HepG2 (cell line): Measurements from ENCODE around the gene DSCAML1.

ENCODE experiments used
- MYC ChIP-seq: sonication (generic); formaldehyde crosslinking; IDR thresholded peaks from 2 replicates; pipeline ENCODE4 v1.9.0; 2021; ENCODE audit warnings: missing genetic modification reagents, borderline replicate concordance
- ZFP82 ChIP-seq: sonication (generic); formaldehyde crosslinking; IDR thresholded peaks from 2 replicates; pipeline ENCODE4 v1.5.1; 2020; ENCODE audit warnings: mild to moderate bottlenecking, missing genetic modification reagents, borderline replicate concordance
- ZNF124 ChIP-seq: sonication (generic); formaldehyde crosslinking; IDR thresholded peaks from 2 replicates; pipeline ENCODE4 v1.4.0; 2020; ENCODE audit warnings: missing genetic modification reagents
- ZNF232 ChIP-seq: sonication (generic); formaldehyde crosslinking; IDR thresholded peaks from 2 replicates; pipeline ENCODE4 v1.4.0; 2020; ENCODE audit warnings: missing genetic modification reagents, borderline replicate concordance
- ZNF724P ChIP-seq: sonication (generic); formaldehyde crosslinking; IDR thresholded peaks from 2 replicates; pipeline ENCODE4 v1.8.0; 2022; ENCODE audit warnings: missing genetic modification reagents, borderline replicate concordance
- TF ChIP-seq, protein P1 (sequence below): sonication (generic); formaldehyde crosslinking; IDR thresholded peaks from 2 replicates; pipeline ENCODE4 v1.5.1; 2020; ENCODE audit warnings: mild to moderate bottlenecking, missing genetic modification reagents, moderate library complexity
- TF ChIP-seq, protein P2 (sequence below): sonication (generic); formaldehyde crosslinking; IDR thresholded peaks from 2 replicates; pipeline ENCODE4 v1.4.0; 2020; ENCODE audit warnings: missing genetic modification reagents, borderline replicate concordance

- TF ChIP-seq, protein P1, sequence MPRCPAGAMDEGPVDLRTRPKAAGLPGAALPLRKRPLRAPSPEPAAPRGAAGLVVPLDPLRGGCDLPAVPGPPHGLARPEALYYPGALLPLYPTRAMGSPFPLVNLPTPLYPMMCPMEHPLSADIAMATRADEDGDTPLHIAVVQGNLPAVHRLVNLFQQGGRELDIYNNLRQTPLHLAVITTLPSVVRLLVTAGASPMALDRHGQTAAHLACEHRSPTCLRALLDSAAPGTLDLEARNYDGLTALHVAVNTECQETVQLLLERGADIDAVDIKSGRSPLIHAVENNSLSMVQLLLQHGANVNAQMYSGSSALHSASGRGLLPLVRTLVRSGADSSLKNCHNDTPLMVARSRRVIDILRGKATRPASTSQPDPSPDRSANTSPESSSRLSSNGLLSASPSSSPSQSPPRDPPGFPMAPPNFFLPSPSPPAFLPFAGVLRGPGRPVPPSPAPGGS (CRISPR knock-in tag) = no peak
- TF ChIP-seq ZNF124 (CRISPR knock-in tag) = no peak
- TF ChIP-seq ZNF724P (CRISPR knock-in tag) = no peak
- TF ChIP-seq ZFP82 (CRISPR knock-in tag) = no peak
- no peak for TF ChIP-seq ZNF232
- TF ChIP-seq, protein P2, sequence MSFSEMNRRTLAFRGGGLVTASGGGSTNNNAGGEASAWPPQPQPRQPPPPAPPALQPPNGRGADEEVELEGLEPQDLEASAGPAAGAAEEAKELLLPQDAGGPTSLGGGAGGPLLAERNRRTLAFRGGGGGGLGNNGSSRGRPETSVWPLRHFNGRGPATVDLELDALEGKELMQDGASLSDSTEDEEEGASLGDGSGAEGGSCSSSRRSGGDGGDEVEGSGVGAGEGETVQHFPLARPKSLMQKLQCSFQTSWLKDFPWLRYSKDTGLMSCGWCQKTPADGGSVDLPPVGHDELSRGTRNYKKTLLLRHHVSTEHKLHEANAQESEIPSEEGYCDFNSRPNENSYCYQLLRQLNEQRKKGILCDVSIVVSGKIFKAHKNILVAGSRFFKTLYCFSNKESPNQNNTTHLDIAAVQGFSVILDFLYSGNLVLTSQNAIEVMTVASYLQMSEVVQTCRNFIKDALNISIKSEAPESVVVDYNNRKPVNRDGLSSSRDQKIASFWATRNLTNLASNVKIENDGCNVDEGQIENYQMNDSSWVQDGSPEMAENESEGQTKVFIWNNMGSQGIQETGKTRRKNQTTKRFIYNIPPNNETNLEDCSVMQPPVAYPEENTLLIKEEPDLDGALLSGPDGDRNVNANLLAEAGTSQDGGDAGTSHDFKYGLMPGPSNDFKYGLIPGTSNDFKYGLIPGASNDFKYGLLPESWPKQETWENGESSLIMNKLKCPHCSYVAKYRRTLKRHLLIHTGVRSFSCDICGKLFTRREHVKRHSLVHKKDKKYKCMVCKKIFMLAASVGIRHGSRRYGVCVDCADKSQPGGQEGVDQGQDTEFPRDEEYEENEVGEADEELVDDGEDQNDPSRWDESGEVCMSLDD = no peak
- TF ChIP-seq MYC = no peak
Observed at GRCh38 chr11:117497206-117497951, 299.6 kb downstream of the DSCAML1 start.
